Testis (tissue), 3 donors: ENCODE data around the gene LAIR1. TPM values are rescaled to one million over a fixed set of nuclear protein-coding genes. Genes with fewer than 3 reads are reported as not detected.

ENCODE experiments used
- DNase-seq: peaks from one replicate; pipeline ENCODE4 v3.0.0-alpha.2; 2019
- H3K27ac ChIP-seq, 2 donors: fragments of 200-600 bp; sonication (generic); one replicate each; pipeline ENCODE4 v1.5.1; 2019
- H3K27me3 ChIP-seq: fragments of 200-600 bp; sonication (generic); one replicate; pipeline ENCODE4 v1.5.1; 2019
- H3K36me3 ChIP-seq: fragments of 200-600 bp; sonication (generic); one replicate; pipeline ENCODE4 v1.5.1; 2017; ENCODE audit warnings: low read depth; ENCODE audit errors: missing control alignments
- H3K4me1 ChIP-seq: fragments of 200-600 bp; sonication (generic); one replicate; pipeline ENCODE4 v1.5.1; 2019
- H3K4me3 ChIP-seq, 2 donors: fragments of 200-600 bp; sonication (generic); one replicate each; pipeline ENCODE4 v1.5.1; 2017 to 2019
- H3K9me3 ChIP-seq: fragments of 200-600 bp; sonication (generic); one replicate; pipeline ENCODE4 v1.5.1; 2017
- CTCF ChIP-seq, 3 experiments: fragments of 450-650 bp in 2 of 3; fragments of 200-600 bp in 1 of 3; sonication (generic) in 1 of 3; IDR thresholded peaks; one replicate each; pipeline ENCODE4 v1.5.1; 2016 to 2019; ENCODE audit warnings: antibody characterized with exemption in 3 of 3, mild to moderate bottlenecking in 2 of 3, moderate library complexity in 1 of 3
- POLR2A ChIP-seq: fragments of 450-650 bp; IDR thresholded peaks from one replicate; pipeline ENCODE4 v1.6.1; 2017; ENCODE audit warnings: antibody characterized with exemption, mild to moderate bottlenecking, moderate library complexity
- WGBS, 2 donors: methylation state at CpG; one replicate each; pipeline ENCODE4 v1.1.5; 2018; 5-methylcytosine and 5-hydroxymethylcytosine counted together
- intact Hi-C: fragments of 100-400 bp; cut with DNase I; formaldehyde crosslinking; loops from one replicate; pipeline ENCODE4 v1.15.1; 2023; ENCODE audit warnings: low total_unique reads
- polyA plus RNA-seq: library from polyadenylated mRNA; stranded (reverse); fragments of 350-450 nt; fragmentation: Illumina TruSeq; extraction: RNeasy Lipid Tissue Mini Kit (QIAGEN cat#74804); gene quantifications from one replicate; pipeline ENCODE4 v1.2.3, GENCODE V29; 2014; ENCODE audit warnings: low read depth, low replicate concordance; ENCODE audit not compliant: insufficient read depth
- total RNA-seq, 2 donors: library from RNA; depleted of rRNA; stranded (reverse); fragments of >200 nt; gene quantifications; one replicate each; pipeline ENCODE4 v1.2.3, GENCODE V29; 2016

Gene LAIR1
- total and polyA plus RNA-seq, 3 donors from 2014 or later, result 6.4 to 13.4 (median 7.1) TPM

- no peaks in the 10 kb centered on the region for H3K27me3 ChIP-seq
- no peaks in the 10 kb centered on the region for H3K4me1 ChIP-seq
- H3K27ac ChIP-seq, result no peak overlapping the region
- no peak for DNase-seq
- no peaks in the 10 kb centered on the region for H3K9me3 ChIP-seq
- H3K36me3 ChIP-seq, result no peaks in the 10 kb centered on the region
- H3K4me3 ChIP-seq, result no peak overlapping the region
- TF ChIP-seq CTCF (IDR thresholded peaks at IDR 0.05), result no peak
- TF ChIP-seq POLR2A, result no peak
- 73 to 75% methylated on average over 22 to 34 of the region's 34 CpGs for WGBS, 2 donors
- intact Hi-C loops, result no loop called here
Observed at GRCh38 chr19:54336893-54337857, 27.6 kb downstream of the LAIR1 start.

GRCh38 chr19:54335979-54336892 lies 28.5 kb downstream of the LAIR1 start:
- H3K27ac ChIP-seq, result no peak overlapping the region
- no peaks in the 10 kb centered on the region for H3K4me1 ChIP-seq
- H3K27me3 ChIP-seq, result no peaks in the 10 kb centered on the region
- 78 to 87% methylated on average over 10 to 12 of the region's 12 CpGs for WGBS, 2 donors
- no peak for DNase-seq
- H3K4me3 ChIP-seq, result no peak overlapping the region
- TF ChIP-seq POLR2A, result no peak
- intact Hi-C loops, result no loop called here
- no peaks in the 10 kb centered on the region for H3K9me3 ChIP-seq
- H3K36me3 ChIP-seq, result no peaks in the 10 kb centered on the region

GRCh38 chr19:54335164-54335563 lies 29.6 kb downstream of the LAIR1 start:
- intact Hi-C loops, result no loop called here
- H3K9me3 ChIP-seq, result no peaks in the 10 kb centered on the region
- 56 to 63% methylated on average over 5 of the region's 5 CpGs for WGBS, 2 donors
- no peaks in the 10 kb centered on the region for H3K27me3 ChIP-seq
- no peak overlapping the region for H3K27ac ChIP-seq
- no peak overlapping the region for H3K4me3 ChIP-seq
- no peaks in the 10 kb centered on the region for H3K4me1 ChIP-seq
- no peaks in the 10 kb centered on the region for H3K36me3 ChIP-seq
- TF ChIP-seq CTCF (IDR thresholded peaks at IDR 0.05) (no peak), POLR2A (no peak)
- DNase-seq, result no peak

GRCh38 chr19:54333586-54334298 lies 31.0 kb downstream of the LAIR1 start:
- DNase-seq, result no peak
- H3K27ac ChIP-seq, result no peak overlapping the region
- no peaks in the 10 kb centered on the region for H3K4me1 ChIP-seq
- no peaks in the 10 kb centered on the region for H3K36me3 ChIP-seq
- WGBS, 2 donors, result 78 to 85% methylated on average over 3 of the region's 3 CpGs
- H3K9me3 ChIP-seq, result no peaks in the 10 kb centered on the region
- TF ChIP-seq CTCF (IDR thresholded peaks at IDR 0.05) (no peak), POLR2A (no peak)
- H3K27me3 ChIP-seq, result no peaks in the 10 kb centered on the region
- no peak overlapping the region for H3K4me3 ChIP-seq
- intact Hi-C loops, result no loop called here
